Activated CD4-positive, alpha-beta T cell treated with anti-CD3 and anti-CD28 coated beads, Interleukin-2, amount 50 U/mL, for 16 hours (primary cell): ENCODE data around the gene POLR1C.
"Not testable (repeated sequence)": the region's sequence is repeated elsewhere in the genome, so short reads cannot be mapped to it uniquely, and the experiment has no call there.

ENCODE experiments used
- DNase-seq: peaks from one replicate; pipeline ENCODE4 v3.0.0-alpha.2; 2020

POLR1C gene

GRCh38 chr6:43510827-43511163 is 6.1 kb upstream of the POLR1C start:
- no peak for DNase-seq

GRCh38 chr6:43511824-43512415 is 5.0 kb upstream of the POLR1C start:
- DNase-seq: no peak

GRCh38 chr6:43515808-43516207 is 1.1 kb upstream of the POLR1C start:
- no peak for DNase-seq

GRCh38 chr6:43516367-43516696 is 557 bp upstream of the POLR1C start:
- DNase-seq: no peak

- DNase-seq: peak; percentile 20
Measured at GRCh38 chr6:43517505-43518357, 842 bp downstream of the POLR1C start.

- DNase-seq: no peak
Measured at GRCh38 chr6:43520097-43520496, 3.2 kb downstream of the POLR1C start.

GRCh38 chr6:43521836-43522235 is 4.9 kb downstream of the POLR1C start:
- DNase-seq: no peak

GRCh38 chr6:43522547-43523261 is 5.8 kb downstream of the POLR1C start:
- no peak for DNase-seq

GRCh38 chr6:43523284-43523683 is 6.4 kb downstream of the POLR1C start:
- DNase-seq: no peak

- DNase-seq: no peak
Measured at GRCh38 chr6:43524483-43524961, 7.6 kb downstream of the POLR1C start.

- no peak for DNase-seq
Measured at GRCh38 chr6:43532201-43532600, 15.3 kb downstream of the POLR1C start.

GRCh38 chr6:43538986-43539385 is 22.1 kb downstream of the POLR1C start:
- not testable (repeated sequence) for DNase-seq

- not testable (repeated sequence) for DNase-seq
Measured at GRCh38 chr6:43539409-43539808, 22.5 kb downstream of the POLR1C start.

- no peak for DNase-seq
Measured at GRCh38 chr6:43540507-43540906, 23.6 kb downstream of the POLR1C start.

GRCh38 chr6:43541774-43542471 is 25.0 kb downstream of the POLR1C start:
- no peak for DNase-seq

- DNase-seq: no peak
Measured at GRCh38 chr6:43544461-43544860, 27.6 kb downstream of the POLR1C start.

GRCh38 chr6:43547222-43547621 is 30.3 kb downstream of the POLR1C start:
- no peak for DNase-seq

GRCh38 chr6:43557620-43558019 is 40.7 kb downstream of the POLR1C start:
- not testable (repeated sequence) for DNase-seq

GRCh38 chr6:43559328-43559727 is 42.4 kb downstream of the POLR1C start:
- no peak for DNase-seq

- peak; percentile 91 for DNase-seq
Measured at GRCh38 chr6:43570876-43571441, 54.1 kb downstream of the POLR1C start.
